ENCODE measurements around the gene MAMDC4.

Gene MAMDC4

DNA sequence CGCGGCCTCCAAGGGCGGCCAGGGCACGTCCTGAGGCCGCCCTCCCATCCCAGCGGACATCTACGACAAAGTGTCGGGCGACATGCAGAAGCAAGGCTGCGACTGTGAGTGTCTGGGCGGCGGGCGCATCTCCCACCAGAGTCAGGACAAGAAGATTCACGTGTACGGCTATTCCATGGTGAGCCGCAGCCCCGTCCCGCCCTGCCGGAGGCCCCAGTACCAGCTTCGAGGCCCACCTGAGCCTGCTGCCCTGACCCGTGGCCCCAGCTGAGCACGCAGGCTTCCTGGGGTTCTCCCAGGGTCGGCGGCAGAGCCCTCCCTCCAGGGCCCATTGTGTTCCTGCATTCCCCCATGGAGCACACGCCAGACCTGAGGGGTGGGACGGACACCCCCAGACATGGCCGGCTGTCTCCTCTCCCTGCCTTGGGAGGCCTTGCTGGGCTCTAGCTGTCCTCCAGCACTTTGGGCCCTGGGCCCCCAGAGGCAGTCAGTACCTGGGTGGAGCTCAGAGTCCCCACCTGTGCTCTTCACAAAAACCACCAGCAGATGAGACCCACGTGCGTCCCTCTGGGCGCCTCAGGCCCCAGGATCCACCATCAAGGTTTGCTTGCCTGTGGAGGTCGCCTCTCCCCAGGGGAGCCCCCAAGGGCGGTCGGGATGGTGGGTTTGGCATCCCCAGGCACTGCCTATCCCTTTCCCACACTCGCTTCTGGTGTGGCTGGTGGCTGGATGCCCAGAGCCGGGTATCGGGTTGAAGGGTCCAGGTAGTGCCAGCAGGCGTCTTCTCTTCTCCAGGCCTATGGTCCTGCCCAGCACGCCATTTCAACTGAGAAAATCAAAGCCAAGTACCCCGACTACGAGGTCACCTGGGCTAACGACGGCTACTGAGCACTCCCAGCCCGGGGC is 1.9 kb upstream of the MAMDC4 start:
- FAIRE-seq, result no peak

DNA sequence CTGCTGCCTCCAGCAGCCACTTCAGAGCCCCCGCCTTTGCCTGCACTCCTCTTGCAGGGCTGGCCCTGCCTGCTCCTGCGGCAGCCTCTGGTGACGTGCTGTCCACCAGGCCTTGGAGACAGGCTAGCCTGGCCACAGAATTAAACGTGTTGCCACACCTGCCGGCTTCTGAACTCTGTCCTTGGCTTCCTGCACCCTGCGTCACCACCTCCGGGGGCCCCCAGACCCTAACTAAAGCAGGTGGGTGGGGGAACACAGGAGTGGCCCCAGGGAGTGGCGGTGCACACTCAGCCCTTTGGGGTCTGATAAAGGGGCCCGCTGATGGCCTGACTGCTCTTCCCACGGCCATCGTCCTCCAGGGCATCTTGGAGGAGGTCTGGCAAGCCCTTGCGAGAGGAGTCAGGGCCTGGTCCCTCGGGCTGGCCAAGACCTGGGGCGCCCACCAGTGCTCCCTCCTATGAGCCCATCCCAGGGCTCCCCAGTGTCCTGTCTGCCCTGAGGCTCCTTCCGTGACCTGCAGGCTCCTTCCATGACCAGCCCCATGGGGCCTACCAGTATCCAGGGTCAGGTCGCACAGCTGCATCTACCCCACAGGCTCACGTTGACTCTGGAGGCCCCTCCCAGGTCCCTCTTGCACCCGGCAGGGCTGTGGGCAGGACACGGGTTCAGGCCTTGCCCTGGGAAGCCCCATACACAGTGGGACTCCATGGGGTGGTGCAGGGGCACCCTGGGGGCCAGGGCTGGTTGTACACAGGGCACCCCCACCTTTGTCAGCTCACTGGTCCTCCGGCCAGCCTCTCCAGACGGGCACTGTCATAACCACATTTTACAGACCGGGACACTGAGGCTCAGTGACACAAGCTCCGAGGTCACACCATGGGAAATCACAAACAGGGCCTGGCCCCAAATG is 1.0 kb upstream of the MAMDC4 start:
- no peak for FAIRE-seq

DNA sequence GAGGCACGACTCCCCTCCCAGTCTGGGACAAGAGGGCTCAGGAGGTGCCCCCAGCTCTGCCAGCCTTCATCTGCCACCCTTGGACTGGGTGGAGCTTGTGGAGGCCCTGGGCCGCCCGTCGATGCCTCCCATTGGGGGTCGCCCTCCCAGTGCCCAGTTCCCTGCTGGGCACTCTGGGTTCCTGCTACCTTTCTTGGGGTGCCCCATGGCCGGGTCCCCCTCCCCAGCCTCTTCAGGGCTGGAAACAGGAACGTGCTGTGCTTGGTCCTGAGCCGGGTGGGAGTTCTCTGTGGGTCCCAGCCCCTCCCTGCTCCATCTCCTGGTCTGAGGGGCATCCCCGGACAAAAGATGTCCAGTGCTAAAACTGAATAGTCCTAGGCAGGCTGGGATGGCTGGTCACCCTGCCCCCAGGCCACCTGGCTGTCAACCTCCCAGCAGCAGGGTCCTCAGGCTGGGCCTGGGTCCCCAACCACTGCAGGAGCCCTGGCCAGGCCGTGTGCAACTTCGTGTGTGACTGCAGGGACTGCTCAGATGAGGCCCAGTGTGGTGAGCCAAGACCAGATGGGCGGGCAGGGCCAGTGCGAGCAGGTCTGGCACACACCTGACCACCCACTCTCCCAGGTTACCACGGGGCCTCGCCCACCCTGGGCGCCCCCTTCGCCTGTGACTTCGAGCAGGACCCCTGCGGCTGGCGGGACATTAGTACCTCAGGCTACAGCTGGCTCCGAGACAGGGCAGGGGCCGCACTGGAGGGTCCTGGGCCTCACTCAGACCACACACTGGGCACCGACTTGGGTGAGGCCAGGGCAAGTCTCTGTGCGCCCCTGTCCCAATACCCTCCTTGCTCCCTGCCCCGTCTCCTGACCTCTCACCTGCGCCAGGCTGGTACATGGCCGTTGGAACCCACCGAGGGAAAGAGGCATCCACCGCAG is 784 bp downstream of the MAMDC4 start:
- FAIRE-seq, result no peak

DNA sequence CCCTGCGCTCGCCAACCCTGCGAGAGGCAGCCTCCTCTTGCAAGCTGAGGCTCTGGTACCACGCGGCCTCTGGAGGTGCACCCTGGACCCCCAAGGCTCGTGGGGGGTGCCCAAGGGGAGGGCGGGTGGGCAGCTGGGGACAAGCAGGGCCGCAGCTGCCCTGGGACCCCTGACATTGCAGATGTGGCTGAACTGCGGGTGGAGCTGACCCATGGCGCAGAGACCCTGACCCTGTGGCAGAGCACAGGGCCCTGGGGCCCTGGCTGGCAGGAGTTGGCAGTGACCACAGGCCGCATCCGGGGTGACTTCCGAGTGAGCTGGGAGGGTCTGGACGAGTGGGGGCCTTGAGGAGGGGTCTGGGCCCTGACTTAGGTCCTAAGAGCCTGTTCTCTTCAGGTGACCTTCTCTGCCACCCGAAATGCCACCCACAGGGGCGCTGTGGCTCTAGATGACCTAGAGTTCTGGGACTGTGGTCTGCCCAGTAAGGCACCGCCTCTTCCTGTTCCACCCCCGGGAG is 1.5 kb downstream of the MAMDC4 start:
- no peak for FAIRE-seq

DNA sequence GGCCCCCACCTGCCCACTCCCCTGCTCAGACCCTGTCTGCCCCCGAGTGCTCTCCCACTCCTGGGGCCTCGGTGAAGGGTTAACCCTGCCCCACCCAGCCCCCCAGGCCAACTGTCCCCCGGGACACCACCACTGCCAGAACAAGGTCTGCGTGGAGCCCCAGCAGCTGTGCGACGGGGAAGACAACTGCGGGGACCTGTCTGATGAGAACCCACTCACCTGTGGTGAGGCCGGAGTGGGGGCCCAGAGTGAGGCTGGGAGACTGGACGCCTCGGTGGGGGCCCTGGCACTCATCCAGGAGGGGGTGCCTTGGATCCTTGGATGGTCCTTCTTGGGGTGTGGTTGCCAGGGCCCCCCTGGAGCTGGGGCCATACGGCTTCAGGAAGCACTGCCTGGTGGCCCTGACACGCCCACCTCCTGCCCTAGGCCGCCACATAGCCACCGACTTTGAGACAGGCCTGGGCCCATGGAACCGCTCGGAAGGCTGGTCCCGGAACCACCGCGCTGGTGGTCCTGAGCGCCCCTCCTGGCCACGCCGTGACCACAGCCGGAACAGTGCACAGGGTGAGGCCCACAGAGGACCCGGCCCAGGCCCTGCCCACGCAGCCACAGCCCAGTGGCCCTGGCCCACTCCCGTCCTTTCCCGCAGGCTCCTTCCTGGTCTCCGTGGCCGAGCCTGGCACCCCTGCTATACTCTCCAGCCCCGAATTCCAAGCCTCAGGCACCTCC is 2.1 kb downstream of the MAMDC4 start:
- no peak for FAIRE-seq

DNA sequence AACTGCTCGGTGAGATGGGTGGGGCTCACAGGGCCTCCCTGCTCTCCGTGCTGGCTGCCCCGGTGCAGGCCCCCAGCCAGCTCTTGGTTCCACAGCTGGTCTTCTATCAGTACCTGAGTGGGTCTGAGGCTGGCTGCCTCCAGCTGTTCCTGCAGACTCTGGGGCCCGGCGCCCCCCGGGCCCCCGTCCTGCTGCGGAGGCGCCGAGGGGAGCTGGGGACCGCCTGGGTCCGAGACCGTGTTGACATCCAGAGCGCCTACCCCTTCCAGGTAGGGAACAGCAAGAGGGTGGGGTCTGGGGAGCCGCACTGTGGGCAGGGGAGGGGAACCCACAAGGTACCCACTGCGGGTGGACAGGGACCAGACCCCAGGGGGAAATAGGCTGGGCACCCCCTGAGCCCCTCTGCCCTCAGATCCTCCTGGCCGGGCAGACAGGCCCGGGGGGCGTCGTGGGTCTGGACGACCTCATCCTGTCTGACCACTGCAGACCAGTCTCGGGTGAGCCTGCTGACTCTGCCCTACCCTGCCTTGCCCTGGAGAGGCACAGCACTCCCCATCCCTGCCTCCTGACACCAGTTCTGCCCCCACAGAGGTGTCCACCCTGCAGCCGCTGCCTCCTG is 2.8 kb downstream of the MAMDC4 start:
- FAIRE-seq, result no peak

DNA sequence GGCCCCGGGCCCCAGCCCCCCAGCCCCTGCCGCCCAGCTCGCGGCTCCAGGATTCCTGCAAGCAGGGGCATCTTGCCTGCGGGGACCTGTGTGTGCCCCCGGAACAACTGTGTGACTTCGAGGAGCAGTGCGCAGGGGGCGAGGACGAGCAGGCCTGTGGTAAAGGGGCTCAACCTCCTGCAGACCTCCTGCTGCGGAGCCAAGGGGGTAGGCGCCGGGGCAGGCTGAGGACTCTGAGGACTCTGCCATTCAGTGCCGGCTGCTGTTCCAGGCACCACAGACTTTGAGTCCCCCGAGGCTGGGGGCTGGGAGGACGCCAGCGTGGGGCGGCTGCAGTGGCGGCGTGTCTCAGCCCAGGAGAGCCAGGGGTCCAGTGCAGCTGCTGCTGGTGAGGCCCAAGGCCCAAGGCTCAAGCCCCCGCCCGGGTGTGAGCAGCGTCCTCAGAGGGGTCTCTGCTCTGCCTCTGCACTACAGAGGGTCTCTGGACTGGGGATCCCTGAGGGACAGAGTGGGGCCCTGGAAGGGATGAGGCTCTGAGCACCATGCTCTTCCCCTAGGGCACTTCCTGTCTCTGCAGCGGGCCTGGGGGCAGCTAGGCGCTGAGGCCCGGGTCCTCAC is 3.4 kb downstream of the MAMDC4 start:
- no peak for FAIRE-seq

DNA sequence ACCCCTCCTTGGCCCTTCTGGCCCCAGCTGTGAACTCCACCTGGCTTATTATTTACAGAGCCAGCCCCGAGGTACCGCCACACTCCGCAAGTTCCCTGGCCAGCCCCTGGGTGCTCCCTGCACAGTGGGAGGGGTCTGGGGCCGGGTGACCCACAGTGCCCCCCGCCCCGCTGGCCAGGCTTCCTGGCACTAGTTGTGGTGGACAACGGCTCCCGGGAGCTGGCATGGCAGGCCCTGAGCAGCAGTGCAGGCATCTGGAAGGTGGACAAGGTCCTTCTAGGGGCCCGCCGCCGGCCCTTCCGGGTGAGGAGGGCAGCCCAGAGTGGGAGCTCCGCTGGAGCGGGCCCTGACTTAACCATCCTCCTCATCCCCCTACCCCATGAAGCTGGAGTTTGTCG is 3.9 kb downstream of the MAMDC4 start:
- no peak for FAIRE-seq

DNA sequence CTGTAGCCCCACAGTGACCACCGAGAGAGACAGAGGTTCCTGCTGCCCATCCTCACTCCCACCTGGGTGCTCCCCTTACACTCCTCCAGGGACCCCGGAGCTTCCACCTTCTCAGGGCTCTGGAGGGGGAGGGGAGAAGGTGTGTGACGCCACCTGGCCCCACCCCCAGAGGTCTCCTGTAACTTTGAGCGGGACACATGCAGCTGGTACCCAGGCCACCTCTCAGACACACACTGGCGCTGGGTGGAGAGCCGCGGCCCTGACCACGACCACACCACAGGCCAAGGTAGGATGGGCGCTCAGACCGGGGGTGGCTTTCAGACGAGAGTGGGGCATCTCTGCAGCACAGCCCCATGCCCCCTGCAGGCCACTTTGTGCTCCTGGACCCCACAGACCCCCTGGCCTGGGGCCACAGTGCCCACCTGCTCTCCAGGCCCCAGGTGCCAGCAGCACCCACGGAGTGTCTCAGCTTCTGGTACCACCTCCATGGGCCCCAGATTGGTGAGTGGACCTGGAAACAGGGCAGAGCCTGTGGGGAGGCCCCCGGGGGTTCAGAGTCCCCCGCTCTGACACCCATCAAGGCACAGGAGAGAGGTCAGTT is 4.5 kb downstream of the MAMDC4 start:
- no peak for FAIRE-seq

DNA sequence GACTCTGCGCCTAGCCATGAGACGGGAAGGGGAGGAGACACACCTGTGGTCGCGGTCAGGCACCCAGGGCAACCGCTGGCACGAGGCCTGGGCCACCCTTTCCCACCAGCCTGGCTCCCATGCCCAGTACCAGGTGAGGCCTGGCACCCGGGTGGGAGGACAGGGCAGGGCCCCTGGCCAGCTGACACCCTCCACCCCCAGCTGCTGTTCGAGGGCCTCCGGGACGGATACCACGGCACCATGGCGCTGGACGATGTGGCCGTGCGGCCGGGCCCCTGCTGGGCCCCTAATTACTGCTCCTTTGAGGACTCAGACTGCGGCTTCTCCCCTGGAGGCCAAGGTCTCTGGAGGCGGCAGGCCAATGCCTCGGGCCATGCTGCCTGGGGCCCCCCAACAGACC is 5.0 kb downstream of the MAMDC4 start:
- no peak for FAIRE-seq

DNA sequence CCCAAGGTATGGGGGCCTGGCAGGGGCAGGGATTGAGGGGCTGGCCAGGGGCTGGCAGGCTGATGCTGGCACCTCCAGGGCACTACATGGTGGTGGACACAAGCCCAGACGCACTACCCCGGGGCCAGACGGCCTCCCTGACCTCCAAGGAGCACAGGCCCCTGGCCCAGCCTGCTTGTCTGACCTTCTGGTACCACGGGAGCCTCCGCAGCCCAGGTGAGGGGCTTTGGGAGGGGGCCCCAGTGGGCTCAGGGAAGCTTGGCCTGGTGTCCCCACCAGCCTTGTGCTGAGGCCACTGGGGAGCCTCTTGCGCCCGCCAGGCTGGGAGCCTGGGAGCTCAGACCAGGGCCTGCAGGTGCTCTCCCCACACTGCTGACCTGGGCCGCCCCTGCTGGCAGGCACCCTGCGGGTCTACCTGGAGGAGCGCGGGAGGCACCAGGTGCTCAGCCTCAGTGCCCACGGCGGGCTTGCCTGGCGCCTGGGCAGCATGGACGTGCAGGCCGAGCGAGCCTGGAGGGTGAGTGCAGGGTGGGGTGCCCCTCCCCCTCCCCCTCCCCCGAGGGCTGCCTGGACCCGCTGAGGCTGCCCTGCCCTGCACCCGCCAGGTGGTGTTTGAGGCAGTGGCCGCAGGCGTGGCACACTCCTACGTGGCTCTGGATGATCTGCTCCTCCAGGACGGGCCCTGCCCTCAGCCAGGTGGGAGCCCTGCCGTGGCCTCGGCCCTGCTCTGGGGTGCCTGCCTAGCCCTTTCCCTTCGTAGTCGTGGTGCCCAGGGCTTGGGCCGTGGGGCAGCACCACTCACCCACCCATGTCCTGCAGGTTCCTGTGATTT is 5.7 kb downstream of the MAMDC4 start:
- FAIRE-seq, result no peak

DNA sequence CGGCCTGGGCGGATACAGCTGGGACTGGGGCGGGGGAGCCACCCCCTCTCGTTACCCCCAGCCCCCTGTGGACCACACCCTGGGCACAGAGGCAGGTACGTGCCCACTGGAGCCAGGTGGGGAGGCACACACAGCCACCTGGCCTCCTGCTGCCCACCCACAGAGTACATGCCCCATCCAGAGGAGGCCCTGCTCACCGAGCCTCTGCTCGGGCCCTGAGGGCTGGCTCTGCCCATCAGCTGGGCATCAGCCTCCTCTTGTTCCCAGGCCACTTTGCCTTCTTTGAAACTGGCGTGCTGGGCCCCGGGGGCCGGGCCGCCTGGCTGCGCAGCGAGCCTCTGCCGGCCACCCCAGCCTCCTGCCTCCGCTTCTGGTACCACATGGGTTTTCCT is 6.3 kb downstream of the MAMDC4 start:
- no peak for FAIRE-seq

DNA sequence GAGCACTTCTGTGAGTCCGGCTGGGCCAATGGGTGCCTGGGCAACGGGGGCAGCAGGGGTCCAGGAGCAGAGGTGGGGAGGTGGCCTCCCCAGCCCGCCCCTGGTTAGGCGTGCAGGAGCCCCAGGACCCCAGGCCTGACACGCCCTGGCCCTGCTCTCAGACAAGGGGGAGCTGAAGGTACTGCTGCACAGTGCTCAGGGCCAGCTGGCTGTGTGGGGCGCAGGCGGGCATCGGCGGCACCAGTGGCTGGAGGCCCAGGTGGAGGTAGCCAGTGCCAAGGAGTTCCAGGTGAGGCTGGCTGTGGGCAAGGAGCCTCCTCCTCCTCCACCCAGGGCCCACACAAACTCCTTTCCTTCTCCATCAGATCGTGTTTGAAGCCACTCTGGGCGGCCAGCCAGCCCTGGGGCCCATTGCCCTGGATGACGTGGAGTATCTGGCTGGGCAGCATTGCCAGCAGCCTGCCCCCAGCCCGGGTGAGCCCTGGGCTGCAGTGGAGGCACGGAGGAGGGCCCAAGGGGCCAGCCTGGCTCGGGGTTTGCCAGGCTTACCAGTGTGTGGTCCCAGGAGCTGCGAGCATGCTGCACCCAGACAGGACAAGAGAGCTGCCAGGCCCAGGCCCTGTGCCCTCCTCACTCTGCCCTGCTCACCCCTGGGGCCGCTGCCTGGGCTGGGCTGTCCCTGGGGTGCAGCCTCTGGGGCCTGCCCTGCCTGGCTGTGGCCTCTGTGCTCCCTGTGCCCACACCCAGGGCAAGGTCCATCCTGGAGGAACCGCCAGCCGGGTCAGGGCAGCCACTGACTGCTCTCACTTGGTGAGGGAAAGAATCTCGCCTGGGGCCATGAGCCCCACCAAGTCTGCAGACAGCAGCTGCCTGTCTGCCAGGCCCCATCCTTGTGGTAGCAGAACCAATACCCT is 7.0 kb downstream of the MAMDC4 start:
- no peak for FAIRE-seq

DNA sequence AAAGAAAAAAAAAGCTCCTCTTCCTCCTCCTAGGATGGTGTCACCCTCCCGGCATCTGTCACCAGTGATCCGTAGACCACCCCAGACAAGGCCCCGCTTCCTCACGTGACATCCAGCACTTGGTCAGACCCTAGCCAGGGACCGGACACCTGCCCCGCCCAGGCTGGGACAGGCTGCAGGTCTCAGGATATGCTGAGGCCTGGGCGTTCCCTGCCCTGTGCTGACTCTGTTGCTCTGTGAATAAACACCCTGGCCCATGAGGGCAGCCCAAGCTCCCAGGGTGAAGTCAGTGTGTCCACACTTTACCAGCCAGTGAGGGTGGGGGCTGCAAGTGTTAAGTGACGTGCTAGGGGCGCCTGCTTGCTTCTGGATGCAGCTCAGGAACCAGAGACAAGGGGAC is 8.4 kb downstream of the MAMDC4 start:
- FAIRE-seq, result no peak

DNA sequence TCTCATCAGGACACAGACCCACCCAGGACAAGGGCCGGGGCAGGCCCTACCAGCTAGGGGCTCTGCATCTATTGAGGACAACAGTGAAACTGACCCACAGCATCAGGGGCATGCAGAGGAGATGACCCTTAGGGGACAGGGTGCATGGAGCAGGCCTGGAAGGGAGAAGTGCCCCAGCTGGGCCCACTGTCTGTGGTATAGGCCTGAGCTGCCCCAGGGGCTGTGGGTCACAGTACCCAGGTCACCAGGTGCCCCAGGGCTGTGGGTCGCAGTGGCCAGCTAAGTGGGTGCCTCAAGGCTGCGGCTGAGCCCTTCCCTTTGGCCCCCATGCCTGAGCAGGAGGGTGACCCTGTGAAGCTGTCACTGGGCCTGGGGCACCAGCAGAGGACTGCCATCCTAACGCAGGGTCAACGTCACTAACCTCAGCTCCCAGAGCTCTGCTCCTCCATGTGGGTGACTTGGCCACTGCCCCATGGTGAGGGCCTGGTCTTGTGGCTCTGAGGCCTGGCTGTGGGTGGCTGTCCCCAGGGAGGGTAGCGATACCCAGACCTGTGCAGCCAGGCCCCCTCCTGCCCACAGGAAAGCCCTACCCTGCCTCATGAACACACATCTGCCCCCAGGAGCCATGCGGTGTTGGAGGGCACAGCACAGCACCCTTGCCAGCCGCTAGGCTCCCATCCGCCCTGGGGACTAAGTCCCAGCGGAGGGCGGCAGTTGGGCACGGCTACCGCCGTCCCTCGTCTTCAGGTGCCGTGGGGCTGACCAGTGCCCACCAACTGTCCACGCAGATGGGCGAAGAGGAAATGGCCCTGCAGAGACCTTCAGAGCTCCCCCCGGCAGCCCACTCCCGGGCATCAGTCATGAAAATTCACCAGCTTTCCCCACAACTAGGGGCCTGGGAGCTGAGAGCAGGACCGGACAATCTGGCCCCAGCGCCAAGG is 9.1 kb downstream of the MAMDC4 start:
- FAIRE-seq, result no peak

DNA sequence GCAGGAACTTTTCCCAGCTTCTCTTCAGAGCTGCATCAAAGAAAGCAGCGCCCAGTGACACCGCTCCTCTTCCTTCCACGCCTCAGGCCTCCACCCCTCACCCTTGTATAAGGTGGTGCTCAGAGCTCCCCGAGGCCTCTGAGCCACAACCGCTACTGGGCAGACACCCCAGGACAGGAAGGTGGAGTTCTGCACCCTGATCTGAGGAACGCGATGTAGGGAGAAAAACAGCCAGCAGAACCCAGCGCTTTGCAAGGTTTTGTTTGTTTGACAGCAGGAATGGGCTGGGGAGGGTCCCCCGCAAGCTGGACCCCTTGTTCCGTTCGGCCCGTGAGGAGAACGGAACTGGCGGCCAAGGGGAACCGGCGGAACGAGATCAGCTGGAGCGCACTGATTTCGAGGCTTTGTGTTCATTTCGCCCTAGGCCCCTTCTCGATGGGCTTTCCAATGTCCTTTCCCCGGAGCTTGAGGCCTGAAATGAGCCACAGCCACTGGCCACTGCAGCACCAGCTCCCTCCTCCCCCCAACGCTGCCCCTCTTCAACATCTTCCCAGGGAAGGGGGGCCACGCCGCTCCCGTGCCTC is 9.8 kb downstream of the MAMDC4 start:
- FAIRE-seq, result no peak

Measured in islet of Langerhans (tissue), 1 donor.